GM18526 (cell line): Measurements from ENCODE around the gene PTPRG.

Source experiments
- POLR2A ChIP-seq: IDR thresholded peaks from 3 replicates; pipeline ENCODE4 v1.6.1; 2011; ENCODE audit not compliant: insufficient read length; ENCODE audit errors: extremely low read depth

PTPRG gene

DNA sequence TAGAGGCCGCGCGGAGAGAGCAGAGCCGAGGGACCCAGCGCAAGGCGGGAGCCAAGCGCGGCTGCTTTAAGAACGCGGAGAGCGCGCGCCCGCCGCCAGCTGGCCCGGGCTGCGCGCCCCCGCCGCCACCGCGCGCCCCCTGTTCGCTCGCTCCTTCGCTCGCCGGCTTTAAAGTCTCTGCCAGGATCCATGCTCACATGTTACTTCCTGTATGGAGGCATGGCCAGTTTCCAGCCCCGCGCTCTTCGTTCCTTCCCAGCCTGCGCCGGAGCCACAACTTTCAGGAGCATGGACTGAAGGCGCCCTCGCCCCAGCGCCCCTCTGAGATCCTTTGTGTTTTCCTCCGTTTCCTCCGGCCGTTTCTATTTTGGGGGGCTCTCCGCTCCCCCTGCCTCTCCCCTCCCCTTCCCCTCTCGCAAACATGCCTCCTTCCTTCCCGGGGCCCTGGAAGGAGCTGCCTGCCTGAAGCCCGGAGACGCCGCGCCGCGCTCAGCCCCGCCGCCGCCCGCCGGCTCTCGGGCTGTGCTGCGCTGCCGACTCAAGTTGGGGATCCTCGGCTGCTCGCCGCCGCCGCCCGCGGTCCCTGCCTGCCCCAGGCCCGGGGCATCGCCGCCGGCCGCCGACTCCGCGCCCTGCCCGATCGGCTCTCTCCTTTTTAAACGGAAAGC is at the start of gene PTPRG:
Gene PTPRG (plus strand): TSS at position 198 of the 668 bp plus-strand sequence. CDS start 717 bp downstream, outside the sequence.
- TF ChIP-seq POLR2A: no peak

DNA sequence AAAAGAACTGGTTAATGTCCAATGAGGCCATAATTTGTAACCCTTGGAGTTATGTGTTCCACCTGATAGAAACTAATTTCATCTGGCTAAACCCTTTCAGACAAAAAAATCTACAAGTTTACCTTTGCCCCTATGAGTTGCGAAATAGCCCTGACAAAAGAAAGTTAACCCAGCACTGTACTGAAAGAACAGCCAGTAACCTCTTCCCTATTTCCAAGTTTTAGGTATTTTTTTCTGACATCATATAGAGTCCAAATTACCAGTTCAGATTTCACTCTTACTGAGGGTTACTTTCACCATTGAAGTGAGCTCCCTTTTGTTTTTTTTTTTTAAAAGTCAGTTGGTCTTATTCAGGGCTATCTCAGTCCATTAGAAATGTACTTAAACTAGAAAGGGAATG is 42.8 kb upstream of the PTPRG start:
- no peak for TF ChIP-seq POLR2A

DNA sequence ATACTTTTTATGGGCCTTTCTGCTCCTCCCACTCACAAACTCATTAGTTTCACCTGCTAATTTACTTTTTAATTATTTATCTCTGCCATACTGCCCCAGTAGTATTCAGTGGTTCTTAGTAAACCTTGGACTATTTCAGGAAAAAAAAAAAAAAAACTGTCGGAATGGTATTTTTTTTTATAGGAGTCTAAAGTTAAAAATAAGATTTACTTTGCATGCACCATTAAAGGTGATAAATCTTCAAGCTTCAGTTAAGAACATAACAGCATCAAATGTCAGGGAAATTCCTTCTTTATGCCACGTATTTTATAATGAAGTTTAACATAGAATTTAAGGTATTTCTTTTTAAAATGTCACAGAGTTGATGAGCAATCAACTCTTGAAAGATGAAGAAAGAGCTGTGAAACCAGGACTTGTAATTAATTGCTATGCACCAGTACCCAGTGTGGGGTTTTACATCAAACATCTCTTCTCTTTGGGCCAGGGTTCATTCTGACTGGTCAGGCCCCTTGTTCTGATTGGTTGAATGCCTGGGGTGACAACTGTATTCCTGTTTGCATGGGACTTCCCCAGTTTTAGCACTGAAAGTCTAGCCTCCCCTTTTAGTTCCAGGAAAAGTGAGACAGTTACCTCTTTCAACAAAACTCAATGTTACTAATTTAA is 40.3 kb upstream of the PTPRG start:
- no peak for TF ChIP-seq POLR2A

DNA sequence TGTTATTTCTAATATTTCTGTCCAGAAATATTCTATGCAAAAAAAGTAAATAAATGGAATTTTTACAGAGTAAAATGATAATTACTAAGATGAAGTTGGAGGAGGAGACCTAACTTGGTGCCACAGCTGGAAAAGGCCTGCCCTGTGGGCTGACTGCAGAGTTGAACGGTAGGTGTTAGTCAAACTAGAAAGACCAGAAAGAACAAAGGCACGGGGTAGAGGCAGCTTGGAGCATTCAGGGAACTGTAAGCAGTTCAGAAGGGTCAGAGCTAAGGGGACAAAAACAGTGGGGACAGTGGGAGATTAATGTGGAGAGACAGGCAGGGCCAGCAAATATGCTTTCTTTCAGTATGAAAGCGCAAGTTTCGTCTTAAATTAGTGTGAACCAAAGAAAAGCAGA is 39.3 kb upstream of the PTPRG start:
- no peak for TF ChIP-seq POLR2A

DNA sequence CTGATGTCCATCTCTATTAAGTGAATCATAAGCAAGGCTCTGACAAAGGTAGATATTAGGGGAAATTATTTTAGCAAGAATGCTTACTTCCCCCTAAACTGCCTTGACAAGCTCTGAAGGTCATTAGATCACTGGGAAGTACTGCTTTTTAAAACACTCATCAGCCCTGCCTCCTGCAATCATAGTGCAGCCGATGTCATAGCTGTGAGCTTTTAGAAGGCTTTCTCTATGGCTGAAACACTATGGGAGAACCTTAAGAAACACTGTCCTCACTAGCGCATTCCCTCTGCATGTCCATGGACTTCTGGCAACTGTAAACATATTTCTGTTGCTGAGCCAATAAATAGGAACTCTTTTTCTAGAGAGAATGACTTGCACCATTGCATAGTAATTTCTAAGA is 38.7 kb upstream of the PTPRG start:
- TF ChIP-seq POLR2A: no peak

DNA sequence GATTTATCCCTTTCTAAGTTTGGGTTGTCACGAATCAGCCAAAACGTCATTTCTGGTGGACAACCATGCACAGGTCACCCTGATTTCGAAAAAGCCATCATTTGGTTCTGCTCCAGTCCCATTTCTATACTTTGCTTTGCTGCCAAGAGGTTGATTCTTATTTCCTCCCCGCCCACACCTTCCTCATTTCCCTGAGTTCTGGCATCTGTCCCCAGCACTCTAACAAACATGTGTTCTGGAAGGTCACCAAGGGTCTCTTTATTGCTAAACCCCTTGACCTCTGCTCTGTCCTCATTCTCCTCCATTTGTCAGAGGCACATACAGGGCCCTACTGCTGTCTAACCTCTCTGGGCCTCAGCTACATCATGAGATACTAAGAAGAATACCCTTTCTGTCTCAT is 36.4 kb upstream of the PTPRG start:
- TF ChIP-seq POLR2A: no peak

DNA sequence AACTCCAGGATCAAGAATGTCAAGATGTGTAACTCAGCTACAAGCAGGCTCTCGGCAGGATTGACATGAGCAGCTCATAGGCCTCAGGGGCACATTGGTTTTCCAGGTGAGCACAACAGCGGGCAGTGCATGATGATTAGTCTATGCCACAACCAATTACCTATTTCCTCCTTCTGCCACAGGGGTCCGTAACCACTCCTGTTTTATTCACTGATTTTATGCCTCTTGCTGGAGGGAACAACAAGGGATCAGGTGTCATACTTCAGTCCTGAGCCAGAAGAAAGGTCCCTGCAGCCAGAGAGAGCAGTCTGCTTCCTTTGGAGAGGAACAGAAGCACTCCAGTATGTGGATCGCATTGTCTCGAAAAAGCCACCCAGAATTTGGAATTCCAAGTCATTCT is 35.1 kb upstream of the PTPRG start:
- no peak for TF ChIP-seq POLR2A

DNA sequence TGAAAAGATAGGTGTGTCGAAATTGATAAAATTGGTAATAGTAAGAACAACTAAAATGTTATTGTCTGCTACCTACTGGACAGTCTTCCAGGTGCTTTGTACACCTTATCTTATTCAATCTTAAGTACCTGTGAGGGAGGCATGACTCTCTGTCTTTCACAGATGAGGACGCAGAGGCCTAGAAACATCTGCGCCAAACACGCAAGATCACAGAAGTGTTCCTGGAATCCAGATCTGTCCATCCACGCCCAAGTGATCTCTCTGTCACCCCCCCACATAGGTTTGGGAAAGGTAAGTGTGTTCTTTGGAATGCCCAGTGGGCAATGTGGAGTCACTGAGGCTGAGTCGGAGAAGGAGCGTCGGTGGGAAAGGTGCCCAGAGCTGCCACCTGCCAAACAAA is 34.4 kb upstream of the PTPRG start:
- no peak for TF ChIP-seq POLR2A

DNA sequence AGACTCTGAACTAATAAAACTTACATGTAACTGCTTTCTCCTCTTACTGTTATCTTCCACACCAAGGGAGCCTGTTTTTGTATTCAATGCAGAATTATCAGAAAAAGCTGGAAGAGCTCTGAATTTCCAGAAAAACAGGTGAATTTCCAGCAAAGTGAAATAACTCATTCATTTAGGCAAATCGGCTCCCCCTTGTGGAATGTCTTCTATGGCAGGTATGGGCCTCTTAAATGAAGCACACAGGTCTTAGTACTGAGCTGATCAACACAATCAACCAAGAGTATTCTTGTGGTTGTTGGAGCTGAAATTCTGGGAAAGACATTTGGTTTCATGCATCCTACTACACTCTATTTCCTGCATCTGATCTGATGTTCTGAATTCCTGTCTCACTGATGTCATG is 31.0 kb upstream of the PTPRG start:
- no peak for TF ChIP-seq POLR2A

DNA sequence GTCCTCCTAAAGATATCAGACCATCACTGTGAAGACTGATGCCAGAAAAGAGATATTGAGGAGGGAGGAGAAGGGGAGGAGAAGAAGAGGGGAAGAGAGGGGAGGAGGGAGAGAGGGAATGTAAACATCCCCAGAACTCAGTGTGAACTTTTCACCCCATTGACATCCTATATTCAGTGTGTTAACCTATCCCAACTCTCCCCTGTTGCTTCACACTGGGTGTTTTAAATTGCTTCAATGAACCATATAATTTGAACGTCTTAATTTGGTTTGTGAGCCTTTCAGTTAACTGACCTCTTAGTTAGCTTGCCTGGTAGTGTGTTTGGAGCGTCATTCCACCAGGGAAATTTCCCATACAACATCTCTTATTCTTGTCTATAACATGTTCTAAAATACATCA is 29.8 kb upstream of the PTPRG start:
- no peak for TF ChIP-seq POLR2A

DNA sequence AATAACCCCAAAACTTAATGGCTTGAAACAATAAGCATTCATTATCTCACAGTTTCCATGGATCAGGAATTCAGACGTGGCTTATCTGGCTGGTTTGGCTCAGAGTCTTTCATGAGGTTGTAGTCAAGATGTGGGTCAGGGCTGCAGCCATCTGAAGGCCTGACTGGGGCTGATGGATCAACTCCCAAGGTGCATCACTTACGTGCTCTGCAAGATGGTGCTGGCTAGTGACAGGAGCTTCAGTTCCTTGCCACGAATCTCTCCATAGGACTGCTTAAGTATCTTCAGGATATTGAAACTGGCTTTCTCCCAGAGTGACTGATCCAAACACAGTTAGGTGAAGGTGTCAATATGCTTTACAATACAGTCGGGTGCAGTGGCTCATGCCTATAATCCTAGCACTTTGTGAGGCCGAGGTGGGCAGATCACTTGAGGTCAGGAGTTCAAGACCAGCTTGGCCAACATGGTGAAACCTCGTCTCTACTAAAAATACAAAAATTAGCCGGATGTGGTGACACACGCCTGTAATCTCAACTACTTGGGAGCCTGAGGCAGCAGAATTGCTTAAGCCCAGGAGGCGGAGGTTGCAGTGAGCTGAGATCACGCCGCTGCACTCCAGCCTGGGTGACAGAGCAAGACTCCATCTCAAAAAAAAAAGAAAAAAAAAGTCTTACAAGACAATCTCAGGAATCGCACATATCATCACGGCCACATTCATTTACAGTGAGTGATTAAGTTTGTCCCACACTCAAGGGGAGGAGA is 28.5 kb upstream of the PTPRG start:
- no peak for TF ChIP-seq POLR2A

DNA sequence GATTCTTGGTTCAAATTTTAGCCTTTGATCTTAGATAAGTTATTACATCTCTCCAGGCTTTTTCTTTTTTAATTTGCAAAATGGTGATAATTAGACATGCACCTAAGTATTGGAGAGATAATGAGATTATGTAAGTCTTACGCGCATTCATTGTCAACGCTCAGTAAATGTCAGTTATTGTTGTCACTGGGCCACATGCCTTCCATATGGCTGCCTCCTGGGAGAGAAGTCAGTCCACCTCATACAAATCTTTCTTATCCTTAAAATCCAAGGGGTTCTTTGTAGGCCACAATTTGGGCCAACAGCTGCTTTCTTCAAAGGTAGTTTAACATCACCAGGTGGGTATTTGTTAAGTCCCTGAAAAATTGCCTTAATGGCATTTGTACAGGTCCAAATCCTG is 25.5 kb upstream of the PTPRG start:
- TF ChIP-seq POLR2A: no peak

DNA sequence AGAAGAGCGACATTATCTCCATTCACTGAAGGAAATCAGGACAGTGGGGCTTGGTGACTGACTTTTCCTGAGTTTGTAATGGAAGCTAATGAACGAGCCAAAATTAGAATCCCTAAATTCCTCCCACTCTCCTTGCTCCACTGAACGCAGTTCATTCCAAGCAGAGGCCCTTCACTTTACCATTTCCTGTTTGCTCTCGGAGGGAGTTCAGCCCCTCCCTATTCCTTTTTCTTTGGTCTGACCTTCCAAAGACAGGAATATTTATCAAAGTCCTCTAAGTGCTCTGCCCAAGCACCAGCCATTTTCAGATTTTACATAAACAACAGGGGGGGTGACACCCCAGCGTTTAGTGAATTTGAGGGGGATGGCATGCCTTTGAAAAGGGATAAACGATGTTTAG is 24.0 kb upstream of the PTPRG start:
- TF ChIP-seq POLR2A: no peak

DNA sequence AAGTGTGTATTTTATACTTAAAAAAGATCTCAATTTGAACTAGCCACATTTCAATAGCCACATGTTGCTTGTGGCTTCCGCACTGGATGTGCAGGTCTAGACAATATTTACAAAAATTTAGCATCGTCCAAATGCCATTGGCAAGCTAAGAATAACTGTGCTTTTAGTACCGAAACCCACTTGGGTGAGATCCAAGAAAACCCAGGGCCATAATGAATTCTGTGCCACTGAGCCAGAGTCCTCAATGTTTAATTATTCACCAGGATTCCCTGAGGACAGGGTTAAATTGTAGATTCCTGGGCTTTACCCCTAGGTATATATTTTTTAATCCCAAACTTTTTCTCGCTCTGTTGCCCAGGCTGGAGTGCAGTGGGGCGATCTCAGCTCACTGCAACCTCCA is 22.9 kb upstream of the PTPRG start:
- TF ChIP-seq POLR2A: no peak

DNA sequence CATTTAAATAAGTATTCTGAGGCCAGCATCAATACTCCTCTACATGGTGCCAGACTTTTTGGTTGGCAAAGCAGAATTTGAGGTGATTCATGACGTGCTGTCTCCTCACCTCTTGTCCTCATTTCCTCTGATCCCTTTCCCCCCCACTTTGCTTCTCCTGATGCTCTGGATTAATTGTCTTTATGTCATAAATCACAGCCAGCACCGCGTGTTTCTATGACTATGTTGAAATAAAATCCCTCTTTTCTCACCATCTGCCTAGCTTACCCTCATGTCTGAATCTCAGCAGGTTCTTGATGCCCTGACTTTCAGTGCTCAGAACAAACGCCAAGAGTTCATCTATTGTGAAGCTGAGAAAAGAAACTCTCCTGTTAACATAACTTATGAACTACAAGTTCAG is 19.7 kb upstream of the PTPRG start:
- no peak for TF ChIP-seq POLR2A

DNA sequence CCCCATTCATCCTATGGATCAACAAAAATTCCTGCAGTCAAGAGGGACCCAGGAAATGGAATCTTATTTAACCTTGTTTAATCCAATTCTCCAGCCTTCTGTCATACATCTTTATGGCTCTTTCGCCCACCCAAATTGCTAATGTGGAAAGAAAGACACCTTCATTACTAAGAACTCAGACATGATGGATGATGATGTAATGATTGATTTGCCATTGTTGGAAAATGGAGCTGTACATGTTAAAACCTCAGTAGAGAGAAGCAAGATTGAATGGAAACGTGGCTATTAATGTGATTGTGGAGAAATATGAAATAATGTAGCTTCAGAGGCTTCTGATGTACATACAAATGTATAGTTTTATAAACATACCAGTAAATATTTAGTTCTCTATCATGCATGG is 15.7 kb upstream of the PTPRG start:
- TF ChIP-seq POLR2A: no peak

DNA sequence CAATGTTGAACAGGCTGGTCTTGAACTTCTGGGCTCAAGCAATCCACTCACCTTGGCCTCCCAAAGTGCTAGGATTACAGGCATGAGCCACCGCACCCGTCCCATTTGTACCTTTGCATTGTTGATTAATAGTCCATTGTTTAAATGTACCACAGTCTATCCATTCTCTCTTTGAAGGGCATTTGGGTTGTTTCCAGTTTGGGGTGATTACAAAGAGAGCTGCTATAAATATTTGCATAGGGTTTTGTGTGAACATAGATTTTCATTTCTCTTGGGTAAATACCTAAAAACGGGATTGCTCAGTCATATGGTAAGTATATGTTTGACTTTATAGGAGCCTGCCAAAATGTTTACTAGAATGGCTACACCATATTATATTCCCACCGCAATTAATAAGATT is 13.7 kb upstream of the PTPRG start:
- no peak for TF ChIP-seq POLR2A

DNA sequence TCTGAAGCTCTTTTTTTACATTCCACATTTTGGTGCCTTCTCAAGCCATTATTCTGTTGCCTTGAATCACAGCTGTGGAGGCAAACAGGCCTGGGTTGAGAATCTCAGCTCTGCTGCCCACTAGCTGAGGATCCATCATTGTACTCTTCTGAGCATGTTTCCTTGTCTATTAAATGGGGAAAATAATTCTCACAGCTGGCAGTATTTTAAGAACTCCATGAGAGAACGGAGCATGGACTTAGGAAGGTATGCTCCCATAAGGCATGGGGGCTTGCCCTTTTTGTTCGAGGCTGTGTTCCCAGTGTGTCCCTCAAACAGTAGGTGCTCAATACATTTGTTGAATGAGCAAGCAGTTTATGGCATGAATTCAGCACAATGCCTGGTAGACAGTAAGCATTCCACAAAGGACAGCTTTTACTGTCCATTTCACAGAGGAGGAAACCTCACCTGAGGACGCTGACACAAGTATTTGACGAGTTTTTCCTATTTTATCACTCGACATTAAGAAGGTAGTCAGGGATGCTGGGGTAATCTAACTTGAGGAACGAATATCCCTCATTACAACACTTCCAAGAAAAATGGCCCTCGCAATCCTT is 2.1 kb upstream of the PTPRG start:
- TF ChIP-seq POLR2A: no peak
